Measurements from ENCODE around the gene KERA. TPM values are rescaled to one million over a fixed set of nuclear protein-coding genes. Genes with fewer than 3 reads are reported as not detected.

KERA gene
- total RNA-seq, 1 experiment from 2014 or later = not detected

DNA sequence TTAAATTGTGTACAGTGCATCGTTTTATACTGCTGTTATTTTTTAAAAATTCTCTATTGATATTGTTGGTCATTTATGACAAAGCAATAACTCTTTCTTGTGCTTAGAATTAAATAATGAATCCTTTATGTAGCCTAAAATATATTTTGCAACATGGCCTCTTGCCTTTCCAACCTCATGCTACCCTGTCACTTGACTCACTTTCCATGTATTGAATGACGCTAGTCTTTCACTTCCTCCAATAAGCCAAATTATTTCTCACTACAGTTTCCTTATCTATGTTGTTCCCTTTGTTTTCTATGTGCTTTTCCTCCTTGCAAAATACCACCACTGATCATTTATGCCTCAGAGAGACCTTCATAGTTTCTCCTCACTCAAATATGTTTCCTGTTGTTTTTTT lies 36.7 kb downstream of the KERA start:
- H3K4me2 ChIP-seq (ENCODE audit: insufficient read depth, insufficient read length, low read length) = no peak overlapping the region
- H3K27me3 Mint-ChIP-seq (ENCODE audit: low read depth) = no peaks in the 10 kb centered on the region
- no peak overlapping the region for H3K9ac ChIP-seq (ENCODE audit: extremely low read depth, insufficient read length, low read length)
- no peak overlapping the region for H2BK12ac ChIP-seq (ENCODE audit: insufficient read length, low read depth, low read length)
- H3K4me1 Mint-ChIP-seq = no peaks in the 10 kb centered on the region
- H4K8ac ChIP-seq (replicated peaks; ENCODE audit: insufficient read length, low read depth, low read length) = no peak overlapping the region
- H3K4me3 Mint-ChIP-seq = no peak overlapping the region
- no peak overlapping the region for H2BK15ac ChIP-seq (ENCODE audit: low read depth, low read length)
- no CpG with 5 or more reads among the region's 2 CpGs for WGBS (ENCODE audit: extremely low coverage, insufficient read length, low lambda C conversion rate)
- H4K91ac ChIP-seq (ENCODE audit: insufficient read length, low read depth, low read length) = no peak overlapping the region
- no peak overlapping the region for H3K56ac ChIP-seq (ENCODE audit: insufficient read length, low read depth, low read length)
- no peak overlapping the region for H2AK5ac ChIP-seq (ENCODE audit: insufficient read length, low read length)
- no peak overlapping the region for H4K5ac ChIP-seq (ENCODE audit: insufficient read length, low read depth, low read length)
- no peaks in the 10 kb centered on the region for H3K79me2 ChIP-seq (ENCODE audit: insufficient read depth, low read length)
- no peaks in the 10 kb centered on the region for H3K27me3 ChIP-seq (ENCODE audit: insufficient read depth, low read length)
- H3K27ac Mint-ChIP-seq = no peak overlapping the region
- H3K79me1 ChIP-seq (ENCODE audit: insufficient read depth, low read depth, low read length, poor library complexity, severe bottlenecking) = no peaks in the 10 kb centered on the region
- no peak overlapping the region for H2BK120ac ChIP-seq (ENCODE audit: low read depth, low read length, poor library complexity, severe bottlenecking)
- H3K14ac ChIP-seq (ENCODE audit: insufficient read depth, low read length) = no peak overlapping the region
- H3T11ph ChIP-seq (ENCODE audit: low read length) = no peak overlapping the region
- H2BK20ac ChIP-seq (ENCODE audit: low read depth, low read length, poor library complexity, severe bottlenecking) = no peak overlapping the region
- H3K23me2 ChIP-seq (ENCODE audit: insufficient read length, low read depth, low read length, poor library complexity, severe bottlenecking) = no peaks in the 10 kb centered on the region
- no peak overlapping the region for H2BK5ac ChIP-seq (ENCODE audit: insufficient read length, low read length)
- no peak overlapping the region for H3K23ac ChIP-seq (ENCODE audit: insufficient read length, low read depth, low read length)
- H3K4me1 ChIP-seq (ENCODE audit: insufficient read depth, low read length) = no peaks in the 10 kb centered on the region
- no peak overlapping the region for H3K4ac ChIP-seq (ENCODE audit: low read depth, low read length)
- no peaks in the 10 kb centered on the region for H3K36me3 Mint-ChIP-seq (ENCODE audit: insufficient read depth in 1 of 3, low read depth in 3 of 3)
- no peaks in the 10 kb centered on the region for H3K9me3 Mint-ChIP-seq
- no peak for TF ChIP-seq CTCF (conservative IDR thresholded peaks at IDR 0.05)
- H2AFZ ChIP-seq (ENCODE audit: low read length) = no peak overlapping the region
- H3K18ac ChIP-seq (ENCODE audit: insufficient read length, low read depth, low read length) = no peak overlapping the region
- H3K9me3 ChIP-seq (ENCODE audit: control insufficient read depth, low read depth, low read length) = no peaks in the 10 kb centered on the region
- no peak for DNase-seq
- no peak overlapping the region for H3K27ac ChIP-seq (ENCODE audit: insufficient read length, low read depth, low read length)
- no peaks in the 10 kb centered on the region for H4K20me1 ChIP-seq (ENCODE audit: control insufficient read depth, insufficient read depth, insufficient read length)

Data from H9 (cell line).